ENCODE results near the gene ANKRD29.

DNA sequence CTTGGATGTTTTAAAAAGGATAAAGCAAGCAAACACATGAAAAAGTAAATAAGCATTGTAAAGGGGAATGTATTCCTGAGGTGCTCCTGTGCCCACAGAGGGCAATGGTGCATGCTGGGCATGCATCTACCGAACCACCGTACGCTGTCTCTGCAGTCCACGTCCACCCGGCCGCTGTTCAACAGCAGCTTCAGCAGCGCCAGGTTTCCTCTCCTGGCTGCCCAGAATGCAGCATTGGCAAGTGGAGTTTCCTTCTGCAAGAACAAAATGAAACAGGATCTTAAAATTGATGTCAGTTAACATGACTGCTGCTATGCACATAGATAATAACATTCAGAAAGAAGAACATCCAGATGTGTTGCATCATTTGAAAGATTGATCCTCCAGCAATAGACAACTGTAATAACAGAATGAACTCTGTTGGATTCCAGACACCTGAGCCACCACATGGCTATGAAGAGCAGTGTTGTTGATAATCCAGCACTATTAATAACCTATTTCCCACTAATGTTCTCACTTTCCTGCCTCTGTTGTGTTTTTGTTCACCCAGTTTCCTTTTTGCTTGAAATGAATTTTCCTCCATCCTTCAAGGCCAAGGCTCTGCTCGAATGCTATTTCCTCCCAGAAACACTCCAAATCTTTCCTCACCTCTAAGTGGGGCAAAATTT, 13.6 kb downstream of the ANKRD29 start:
- TF ChIP-seq, protein P1, sequence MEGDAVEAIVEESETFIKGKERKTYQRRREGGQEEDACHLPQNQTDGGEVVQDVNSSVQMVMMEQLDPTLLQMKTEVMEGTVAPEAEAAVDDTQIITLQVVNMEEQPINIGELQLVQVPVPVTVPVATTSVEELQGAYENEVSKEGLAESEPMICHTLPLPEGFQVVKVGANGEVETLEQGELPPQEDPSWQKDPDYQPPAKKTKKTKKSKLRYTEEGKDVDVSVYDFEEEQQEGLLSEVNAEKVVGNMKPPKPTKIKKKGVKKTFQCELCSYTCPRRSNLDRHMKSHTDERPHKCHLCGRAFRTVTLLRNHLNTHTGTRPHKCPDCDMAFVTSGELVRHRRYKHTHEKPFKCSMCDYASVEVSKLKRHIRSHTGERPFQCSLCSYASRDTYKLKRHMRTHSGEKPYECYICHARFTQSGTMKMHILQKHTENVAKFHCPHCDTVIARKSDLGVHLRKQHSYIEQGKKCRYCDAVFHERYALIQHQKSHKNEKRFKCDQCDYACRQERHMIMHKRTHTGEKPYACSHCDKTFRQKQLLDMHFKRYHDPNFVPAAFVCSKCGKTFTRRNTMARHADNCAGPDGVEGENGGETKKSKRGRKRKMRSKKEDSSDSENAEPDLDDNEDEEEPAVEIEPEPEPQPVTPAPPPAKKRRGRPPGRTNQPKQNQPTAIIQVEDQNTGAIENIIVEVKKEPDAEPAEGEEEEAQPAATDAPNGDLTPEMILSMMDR (IDR thresholded peaks at IDR 0.05), result no peak
- no peak for TF ChIP-seq POLR2A (IDR thresholded peaks at IDR 0.05)

Data from adrenal gland (tissue), 5 donors.